MM.1S (cell line): ENCODE measurements around the gene FAM20C.

Experiments
- DNase-seq: peaks from one replicate; pipeline ENCODE4 v3.0.0-alpha.2; 2015
- H2AFZ ChIP-seq: fragments of 300-600 bp; sonication (generic); 2 replicates; pipeline ENCODE4 v1.6.0; 2016; ENCODE audit warnings: antibody characterized with exemption, low read length
- H3F3A ChIP-seq: fragments of 300-600 bp; sonication (generic); 2 replicates; pipeline ENCODE4 v1.6.1; 2016; ENCODE audit warnings: mild to moderate bottlenecking, antibody characterized with exemption, low read length, moderate library complexity, mixed read lengths; ENCODE audit not compliant: insufficient read depth
- H3K27ac ChIP-seq: fragments of 300-600 bp; sonication (generic); 2 replicates; pipeline ENCODE4 v1.5.1; 2016; ENCODE audit warnings: mild to moderate bottlenecking, low read length
- H3K27me3 ChIP-seq: fragments of 300-600 bp; sonication (generic); replicated peaks from 2 replicates; pipeline ENCODE4 v1.6.0; 2016; ENCODE audit warnings: low read length; ENCODE audit not compliant: insufficient read depth
- H3K36me3 ChIP-seq: fragments of 300-600 bp; sonication (generic); replicated peaks from 2 replicates; pipeline ENCODE4 v1.6.1; 2016; ENCODE audit warnings: mild to moderate bottlenecking, low read length, mixed read lengths; ENCODE audit not compliant: insufficient read depth
- H3K4me1 ChIP-seq: fragments of 300-600 bp; sonication (generic); 2 replicates; pipeline ENCODE4 v1.6.1; 2016; ENCODE audit warnings: low read length, mixed read lengths
- H3K4me2 ChIP-seq: fragments of 300-600 bp; sonication (generic); 2 replicates; pipeline ENCODE4 v1.6.0; 2016; ENCODE audit warnings: low read depth, low read length
- H3K4me3 ChIP-seq: fragments of 300-600 bp; sonication (generic); 2 replicates; pipeline ENCODE4 v1.5.1; 2016; ENCODE audit warnings: low read length, mixed read lengths
- H3K79me2 ChIP-seq: fragments of 300-600 bp; sonication (generic); 2 replicates; pipeline ENCODE4 v1.6.1; 2016; ENCODE audit warnings: mixed run types, low read length, mixed read lengths
- H3K9ac ChIP-seq: fragments of 300-600 bp; sonication (generic); 2 replicates; pipeline ENCODE4 v1.6.1; 2016; ENCODE audit warnings: low read length, mixed read lengths
- H3K9me2 ChIP-seq: fragments of 300-600 bp; sonication (generic); replicated peaks from 2 replicates; pipeline ENCODE4 v1.6.1; 2016; ENCODE audit warnings: mild to moderate bottlenecking, low read length, mixed read lengths; ENCODE audit not compliant: insufficient read depth
- H3K9me3 ChIP-seq: fragments of 300-600 bp; sonication (generic); replicated peaks from 2 replicates; pipeline ENCODE4 v1.6.1; 2016; ENCODE audit warnings: mild to moderate bottlenecking, low read length, mixed read lengths; ENCODE audit not compliant: insufficient read depth
- H4K20me1 ChIP-seq: fragments of 300-600 bp; sonication (generic); 2 replicates; pipeline ENCODE4 v1.6.1; 2016; ENCODE audit warnings: mild to moderate bottlenecking, low read length, moderate library complexity, mixed read lengths; ENCODE audit not compliant: insufficient read depth
- EZH2 ChIP-seq: fragments of 300-600 bp; sonication (generic); optimal IDR thresholded peaks from 2 replicates; pipeline ENCODE3; 2017; ENCODE audit warnings: low read depth, mild to moderate bottlenecking, antibody characterized with exemption, low read length, mixed read lengths
- EZH2phosphoT487 ChIP-seq: fragments of 300-600 bp; sonication (generic); IDR thresholded peaks from 2 replicates; pipeline ENCODE4 v1.6.1; 2018; ENCODE audit warnings: antibody characterized with exemption, low read length
- TF ChIP-seq, protein P1 (sequence below): fragments of 300-600 bp; sonication (generic); IDR thresholded peaks from 2 replicates; pipeline ENCODE4 v1.5.1; 2016; ENCODE audit warnings: antibody characterized with exemption, low read length, mixed read lengths

The FAM20C gene

GRCh38 chr7:191981-192649, at the start of gene FAM20C:
TSS of gene FAM20C (plus strand) at chr7:192571. CDS start at chr7:193200, 629 bp downstream.
- no peak for TF ChIP-seq EZH2
- TF ChIP-seq, protein P1, sequence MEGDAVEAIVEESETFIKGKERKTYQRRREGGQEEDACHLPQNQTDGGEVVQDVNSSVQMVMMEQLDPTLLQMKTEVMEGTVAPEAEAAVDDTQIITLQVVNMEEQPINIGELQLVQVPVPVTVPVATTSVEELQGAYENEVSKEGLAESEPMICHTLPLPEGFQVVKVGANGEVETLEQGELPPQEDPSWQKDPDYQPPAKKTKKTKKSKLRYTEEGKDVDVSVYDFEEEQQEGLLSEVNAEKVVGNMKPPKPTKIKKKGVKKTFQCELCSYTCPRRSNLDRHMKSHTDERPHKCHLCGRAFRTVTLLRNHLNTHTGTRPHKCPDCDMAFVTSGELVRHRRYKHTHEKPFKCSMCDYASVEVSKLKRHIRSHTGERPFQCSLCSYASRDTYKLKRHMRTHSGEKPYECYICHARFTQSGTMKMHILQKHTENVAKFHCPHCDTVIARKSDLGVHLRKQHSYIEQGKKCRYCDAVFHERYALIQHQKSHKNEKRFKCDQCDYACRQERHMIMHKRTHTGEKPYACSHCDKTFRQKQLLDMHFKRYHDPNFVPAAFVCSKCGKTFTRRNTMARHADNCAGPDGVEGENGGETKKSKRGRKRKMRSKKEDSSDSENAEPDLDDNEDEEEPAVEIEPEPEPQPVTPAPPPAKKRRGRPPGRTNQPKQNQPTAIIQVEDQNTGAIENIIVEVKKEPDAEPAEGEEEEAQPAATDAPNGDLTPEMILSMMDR: no peak
- no peak for TF ChIP-seq EZH2phosphoT487
- Histone ChIP-seq H4K20me1 (no peaks in the 10 kb centered on the region), H3K4me3 (no peak within 1 kb of the TSS), H3K27ac (no peak within 1 kb of the TSS), H3K9ac (no peak within 1 kb of the TSS), H3K79me2 (no peaks in the 10 kb centered on the region), H3K36me3 (no peaks in the 10 kb centered on the region), H3K4me1 (no peaks in the 10 kb centered on the region), H3K27me3 (no peaks in the 10 kb centered on the region), H3F3A (no peaks in the 10 kb centered on the region), H3K4me2 (no peak within 1 kb of the TSS), H2AFZ (no peak within 1 kb of the TSS), H3K9me2 (no peaks in the 10 kb centered on the region), H3K9me3 (no peaks in the 10 kb centered on the region)
- DNase-seq: no peak

GRCh38 chr7:143145-143751, 49.1 kb upstream of the FAM20C start:
- DNase-seq: no peak
- no peak overlapping the region for H3K9ac ChIP-seq
- H3K36me3 ChIP-seq: no peaks in the 10 kb centered on the region
- H3K9me2 ChIP-seq: no peaks in the 10 kb centered on the region
- no peaks in the 10 kb centered on the region for H4K20me1 ChIP-seq
- no peaks in the 10 kb centered on the region for H3F3A ChIP-seq
- H3K4me2 ChIP-seq: no peak overlapping the region
- no peak overlapping the region for H3K27ac ChIP-seq
- no peak overlapping the region for H3K4me3 ChIP-seq
- H2AFZ ChIP-seq: no peak overlapping the region
- TF ChIP-seq, protein P1: no peak
- no peak for TF ChIP-seq EZH2phosphoT487
- no peak for TF ChIP-seq EZH2
- no peaks in the 10 kb centered on the region; the same call in 1 of the 2 replicates for H3K27me3 ChIP-seq
- H3K4me1 ChIP-seq: no peaks in the 10 kb centered on the region
- H3K79me2 ChIP-seq: no peaks in the 10 kb centered on the region
- no peaks in the 10 kb centered on the region for H3K9me3 ChIP-seq

DNA sequence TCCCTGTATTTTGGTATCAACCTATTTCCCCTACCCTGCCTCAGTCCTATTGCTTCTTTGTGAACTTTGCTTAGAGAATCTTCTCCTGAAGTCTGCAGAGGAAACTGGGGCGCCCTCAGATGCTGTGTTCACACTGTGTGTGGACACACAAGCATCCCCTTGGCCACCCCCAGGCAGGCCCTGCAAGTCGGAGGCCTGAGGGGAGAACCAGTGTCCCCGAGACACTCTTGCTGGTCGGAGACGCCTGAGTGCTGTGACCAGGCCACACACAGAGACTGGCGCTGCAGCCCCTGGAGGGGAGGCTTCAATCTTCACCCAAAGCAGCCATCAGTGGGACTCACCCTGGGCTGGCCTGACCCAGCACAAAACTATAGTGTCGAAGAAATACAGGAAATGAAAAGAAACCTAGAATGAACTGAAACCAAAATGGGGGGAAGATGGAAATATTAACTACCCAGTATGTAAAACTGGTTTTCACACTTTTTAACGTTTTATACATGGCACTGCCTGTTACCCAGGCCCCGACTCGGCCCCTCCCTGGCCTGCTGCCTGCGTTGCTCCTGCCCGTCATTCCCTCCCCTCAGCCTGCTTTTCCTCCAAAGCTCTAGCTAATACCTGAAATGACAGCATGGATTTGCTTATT, 48.4 kb upstream of the FAM20C start:
- TF ChIP-seq EZH2phosphoT487 (no peak), EZH2 (no peak)
- TF ChIP-seq, protein P1: no peak
- Histone ChIP-seq H4K20me1 (no peaks in the 10 kb centered on the region), H3K36me3 (no peaks in the 10 kb centered on the region), H3K9me2 (no peaks in the 10 kb centered on the region), H3K4me3 (no peak overlapping the region), H3K9me3 (no peaks in the 10 kb centered on the region), H3K79me2 (no peaks in the 10 kb centered on the region), H3K9ac (no peak overlapping the region), H2AFZ (no peak overlapping the region), H3K4me2 (no peak overlapping the region), H3K27ac (no peak overlapping the region), H3K27me3 (no peaks in the 10 kb centered on the region; the same call in 1 of the 2 replicates), H3K4me1 (no peaks in the 10 kb centered on the region), H3F3A (no peaks in the 10 kb centered on the region)
- no peak for DNase-seq
